ENCODE measurements around the gene PTGES3L. TPM values are rescaled to one million over a fixed set of nuclear protein-coding genes. Genes with fewer than 3 reads are reported as not detected.

PTGES3L gene
- total RNA-seq, 2 donors from 2014 or later: 4.6 to 7.9 TPM

DNA sequence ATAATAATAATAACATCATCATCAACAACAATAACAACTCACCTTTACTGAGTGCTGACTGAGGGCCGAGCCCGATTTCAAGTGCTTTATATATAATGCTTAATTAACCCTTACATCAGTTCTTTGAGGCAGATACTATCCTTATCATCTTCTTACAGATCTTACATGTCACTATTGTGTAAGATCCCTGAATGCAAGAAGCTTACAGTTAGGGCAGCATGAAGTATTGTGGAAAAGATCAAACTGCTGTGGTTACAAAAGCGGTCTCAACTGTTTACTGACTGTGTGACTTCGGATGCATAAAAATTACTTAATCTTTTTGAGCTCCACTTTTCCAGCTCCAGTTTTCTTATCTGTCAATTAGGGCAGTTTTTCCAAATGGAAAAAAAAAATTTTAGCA is 39.1 kb upstream of the PTGES3L start:
- H3K4me1 ChIP-seq (ENCODE audit: control insufficient read depth, insufficient read depth, low read length): peaks cover 12% of the 10 kb centered on the region
- Mint-ChIP-seq H3K4me3 (no peak overlapping the region), H3K36me3 (ENCODE audit: low read depth) (peaks cover 49% of the 10 kb centered on the region), H3K27me3 (ENCODE audit: insufficient read depth) (no peaks in the 10 kb centered on the region), H3K27ac (no peak overlapping the region), H3K9me3 (no peaks in the 10 kb centered on the region), H3K4me1 (peaks cover 31% of the 10 kb centered on the region)
- no peaks in the 10 kb centered on the region for H3K27me3 ChIP-seq (ENCODE audit: control insufficient read depth, insufficient read depth, low read length, poor library complexity, severe bottlenecking)
- no peak for DNase-seq
- H3K9ac ChIP-seq (ENCODE audit: extremely low read depth, low read length, poor library complexity, severe bottlenecking): no peak overlapping the region
- peaks cover 53% of the 10 kb centered on the region for H3K36me3 ChIP-seq (ENCODE audit: control insufficient read depth, insufficient read depth, low read length)
- 89 to 96% methylated on average over 4 of the region's 4 CpGs for WGBS, 2 experiments (ENCODE audit: insufficient coverage in 1 of 2, insufficient read length in 1 of 2)
- peak overlapping the region; percentile 74 for H3K27ac ChIP-seq (ENCODE audit: low read depth, low read length)
- H3K9me3 ChIP-seq (ENCODE audit: control insufficient read depth, low read length): no peaks in the 10 kb centered on the region
- TF ChIP-seq, protein P1, sequence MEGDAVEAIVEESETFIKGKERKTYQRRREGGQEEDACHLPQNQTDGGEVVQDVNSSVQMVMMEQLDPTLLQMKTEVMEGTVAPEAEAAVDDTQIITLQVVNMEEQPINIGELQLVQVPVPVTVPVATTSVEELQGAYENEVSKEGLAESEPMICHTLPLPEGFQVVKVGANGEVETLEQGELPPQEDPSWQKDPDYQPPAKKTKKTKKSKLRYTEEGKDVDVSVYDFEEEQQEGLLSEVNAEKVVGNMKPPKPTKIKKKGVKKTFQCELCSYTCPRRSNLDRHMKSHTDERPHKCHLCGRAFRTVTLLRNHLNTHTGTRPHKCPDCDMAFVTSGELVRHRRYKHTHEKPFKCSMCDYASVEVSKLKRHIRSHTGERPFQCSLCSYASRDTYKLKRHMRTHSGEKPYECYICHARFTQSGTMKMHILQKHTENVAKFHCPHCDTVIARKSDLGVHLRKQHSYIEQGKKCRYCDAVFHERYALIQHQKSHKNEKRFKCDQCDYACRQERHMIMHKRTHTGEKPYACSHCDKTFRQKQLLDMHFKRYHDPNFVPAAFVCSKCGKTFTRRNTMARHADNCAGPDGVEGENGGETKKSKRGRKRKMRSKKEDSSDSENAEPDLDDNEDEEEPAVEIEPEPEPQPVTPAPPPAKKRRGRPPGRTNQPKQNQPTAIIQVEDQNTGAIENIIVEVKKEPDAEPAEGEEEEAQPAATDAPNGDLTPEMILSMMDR (conservative IDR thresholded peaks at IDR 0.05): no peak
- H3K4me3 ChIP-seq (ENCODE audit: low read length): no peak overlapping the region

DNA sequence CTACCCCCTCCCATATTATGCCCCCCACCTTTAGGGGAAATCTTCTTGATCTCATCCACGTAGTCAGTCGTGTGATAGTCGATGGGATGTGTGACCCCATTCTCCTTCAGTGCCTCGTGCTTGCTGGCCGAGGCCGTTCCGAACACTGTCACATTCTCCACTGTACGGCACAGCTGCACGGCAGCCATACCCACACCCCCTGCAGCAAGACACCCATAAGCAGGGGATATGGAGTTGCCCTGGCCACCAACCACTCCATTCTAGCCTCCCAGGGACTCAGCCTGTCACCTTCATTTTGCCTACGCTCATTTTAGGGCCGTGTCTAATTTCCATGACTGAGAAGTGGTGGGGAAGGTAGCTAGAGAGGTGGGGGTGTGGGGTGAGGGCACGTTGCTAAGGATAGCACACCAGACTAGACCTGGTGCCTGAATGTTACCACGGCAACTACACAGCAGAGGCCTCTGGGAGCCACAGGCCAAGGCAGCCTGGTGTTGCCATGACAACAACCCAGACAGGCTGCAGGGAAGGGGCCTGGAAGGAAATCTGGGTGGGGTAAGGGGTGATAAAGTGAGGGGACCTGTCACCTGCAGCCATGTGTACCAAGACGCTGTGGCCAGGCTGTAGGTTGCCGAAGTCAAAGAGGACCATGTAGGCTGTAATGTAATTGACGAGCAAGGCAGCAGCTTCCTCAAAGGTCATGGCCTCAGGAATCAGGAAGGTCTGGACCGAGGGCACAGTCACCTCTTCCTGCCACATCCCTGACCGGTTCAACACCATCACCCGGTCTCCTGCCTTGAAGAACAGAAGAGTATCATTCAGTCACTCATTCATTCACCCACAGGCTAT is 38.4 kb upstream of the PTGES3L start:
- peak; percentile 73 for DNase-seq
- 90 to 91% methylated on average over 10 to 19 of the region's 19 CpGs for WGBS, 2 experiments (ENCODE audit: insufficient coverage in 1 of 2, insufficient read length in 1 of 2)
- H3K27ac Mint-ChIP-seq: no peak overlapping the region
- no peaks in the 10 kb centered on the region for H3K27me3 Mint-ChIP-seq (ENCODE audit: insufficient read depth)
- Histone ChIP-seq H3K9me3 (ENCODE audit: control insufficient read depth, low read length) (no peaks in the 10 kb centered on the region), H3K4me3 (ENCODE audit: low read length) (no peak overlapping the region), H3K4me1 (ENCODE audit: control insufficient read depth, insufficient read depth, low read length) (peaks cover 12% of the 10 kb centered on the region), H3K27me3 (ENCODE audit: control insufficient read depth, insufficient read depth, low read length, poor library complexity, severe bottlenecking) (no peaks in the 10 kb centered on the region), H3K36me3 (ENCODE audit: control insufficient read depth, insufficient read depth, low read length) (peaks cover 53% of the 10 kb centered on the region), H3K9ac (ENCODE audit: extremely low read depth, low read length, poor library complexity, severe bottlenecking) (no peak overlapping the region), H3K27ac (ENCODE audit: low read depth, low read length) (peak overlapping the region; percentile 74)
- H3K36me3 Mint-ChIP-seq (ENCODE audit: low read depth): peaks cover 49% of the 10 kb centered on the region
- peaks cover 31% of the 10 kb centered on the region for H3K4me1 Mint-ChIP-seq
- H3K9me3 Mint-ChIP-seq: no peaks in the 10 kb centered on the region
- H3K4me3 Mint-ChIP-seq: no peak overlapping the region
- TF ChIP-seq, protein P1 (conservative IDR thresholded peaks at IDR 0.05): no peak

DNA sequence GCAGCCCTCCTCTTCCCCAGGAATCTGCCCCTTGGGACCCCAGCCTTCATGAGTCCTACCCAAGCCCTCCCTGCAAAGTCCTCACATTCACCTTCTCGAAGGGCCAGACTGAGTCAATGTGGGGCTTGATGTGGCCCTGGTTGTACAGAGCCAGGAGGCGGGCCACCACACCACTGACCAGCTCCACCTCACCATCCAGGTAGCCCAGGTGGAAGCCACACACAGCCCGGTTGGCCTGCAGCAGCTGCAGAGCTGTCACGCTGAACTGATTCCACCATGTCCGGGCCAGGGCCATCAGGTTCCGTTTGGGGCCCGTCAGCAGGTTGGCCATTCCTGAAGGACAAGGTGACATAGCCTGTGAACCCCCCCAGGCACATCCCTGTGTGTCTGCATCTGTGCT is 36.3 kb upstream of the PTGES3L start:
- Mint-ChIP-seq H3K4me3 (no peak overlapping the region), H3K27me3 (ENCODE audit: insufficient read depth) (no peaks in the 10 kb centered on the region), H3K4me1 (peaks cover 31% of the 10 kb centered on the region), H3K36me3 (ENCODE audit: low read depth) (peaks cover 49% of the 10 kb centered on the region), H3K27ac (no peak overlapping the region), H3K9me3 (no peaks in the 10 kb centered on the region)
- TF ChIP-seq, protein P1 (conservative IDR thresholded peaks at IDR 0.05): no peak
- Histone ChIP-seq H3K9me3 (ENCODE audit: control insufficient read depth, low read length) (no peaks in the 10 kb centered on the region), H3K4me3 (ENCODE audit: low read length) (no peak overlapping the region), H3K36me3 (ENCODE audit: control insufficient read depth, insufficient read depth, low read length) (peaks cover 53% of the 10 kb centered on the region), H3K9ac (ENCODE audit: extremely low read depth, low read length, poor library complexity, severe bottlenecking) (no peak overlapping the region), H3K27ac (ENCODE audit: low read depth, low read length) (no peak overlapping the region), H3K4me1 (ENCODE audit: control insufficient read depth, insufficient read depth, low read length) (peaks cover 12% of the 10 kb centered on the region), H3K27me3 (ENCODE audit: control insufficient read depth, insufficient read depth, low read length, poor library complexity, severe bottlenecking) (no peaks in the 10 kb centered on the region)
- 97% methylated on average over 7 of the region's 7 CpGs; no CpG with 5 or more reads in 1 of the 2 experiments for WGBS, 2 experiments (ENCODE audit: insufficient coverage in 1 of 2, insufficient read length in 1 of 2)
- peak; percentile 45 for DNase-seq

Measured in endodermal cell (in vitro differentiated cells).